ENCODE measurements around the gene KATNAL2. TPM values are rescaled to one million over a fixed set of nuclear protein-coding genes. Genes with fewer than 3 reads are reported as not detected.

Gene KATNAL2
- total RNA-seq, 1 experiment from 2014 or later, result 6.8 TPM

DNA sequence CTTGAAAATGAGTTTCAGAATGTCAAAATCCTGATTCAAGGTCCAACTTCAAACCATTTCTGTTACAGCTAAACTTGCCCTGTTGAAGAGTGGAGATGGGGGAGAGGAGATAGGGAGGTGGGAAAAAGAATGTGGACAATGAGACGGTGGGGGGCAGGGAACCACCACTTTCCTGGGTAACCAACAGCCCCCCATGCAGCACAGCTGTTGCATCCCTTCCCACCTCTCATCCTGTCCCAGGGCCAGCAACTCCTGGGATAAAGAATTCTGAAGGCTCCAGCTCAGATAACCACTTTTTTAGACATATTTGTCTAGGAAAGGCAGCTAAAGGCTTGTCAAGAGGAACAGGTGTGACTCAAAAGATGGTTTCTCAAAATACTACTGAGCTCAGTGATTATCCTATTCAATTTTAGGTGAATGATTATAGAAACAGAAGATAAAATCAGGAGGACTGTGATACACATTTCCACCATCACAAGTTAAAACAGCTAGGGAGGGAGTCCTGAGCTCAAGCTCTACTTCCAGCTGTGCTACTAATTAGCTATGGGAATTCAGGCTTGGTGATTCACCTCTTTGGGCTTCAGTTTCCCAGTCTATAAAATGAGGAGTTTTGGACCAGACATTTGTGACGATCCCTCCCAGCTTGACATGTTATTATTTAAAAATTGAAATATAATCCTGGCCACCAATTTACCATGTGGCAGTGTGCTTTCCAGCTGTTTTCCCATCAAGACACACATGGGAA lies 196.6 kb downstream of the KATNAL2 start:
- no peak for DNase-seq (ENCODE audit: low spot score)

DNA sequence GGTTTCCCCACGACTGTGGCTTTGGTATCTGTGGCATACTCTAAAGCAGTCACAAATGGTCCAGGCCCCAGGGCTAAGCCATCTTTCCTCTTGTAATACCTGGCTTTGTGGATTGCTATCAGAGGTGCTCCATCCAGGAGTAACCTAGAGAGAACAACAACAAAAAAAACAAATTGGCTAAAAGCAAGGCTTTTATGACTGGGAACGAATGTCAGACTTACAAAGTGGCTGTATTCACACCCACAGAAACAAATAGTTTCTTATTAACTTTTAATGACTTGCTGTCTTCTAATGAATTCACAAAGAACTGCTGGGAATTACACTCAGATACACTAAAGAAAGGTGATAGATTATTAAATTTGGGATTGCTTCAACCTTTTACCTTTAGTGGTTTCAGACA lies 197.8 kb downstream of the KATNAL2 start:
- DNase-seq (ENCODE audit: low spot score), result no peak

DNA sequence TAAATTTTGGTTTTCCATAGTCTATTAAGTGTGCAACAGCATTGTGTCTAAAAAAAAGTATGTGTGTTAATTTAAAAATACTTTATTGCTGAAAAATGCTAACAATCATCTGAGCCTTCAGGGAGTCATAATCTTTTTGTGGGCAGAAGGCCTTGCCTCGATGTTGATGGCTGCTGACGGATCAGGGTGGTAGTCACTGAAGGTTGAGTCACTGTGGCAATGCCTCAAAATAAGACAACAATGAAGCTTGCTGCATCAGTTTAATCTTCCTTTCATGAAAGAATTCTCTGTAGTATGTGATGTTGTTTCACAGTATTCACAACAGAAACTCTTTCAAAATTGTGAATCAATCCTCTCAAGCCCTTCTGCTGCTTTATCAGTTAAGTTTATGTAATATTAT lies 201.6 kb downstream of the KATNAL2 start:
- DNase-seq (ENCODE audit: low spot score), result no peak

DNA sequence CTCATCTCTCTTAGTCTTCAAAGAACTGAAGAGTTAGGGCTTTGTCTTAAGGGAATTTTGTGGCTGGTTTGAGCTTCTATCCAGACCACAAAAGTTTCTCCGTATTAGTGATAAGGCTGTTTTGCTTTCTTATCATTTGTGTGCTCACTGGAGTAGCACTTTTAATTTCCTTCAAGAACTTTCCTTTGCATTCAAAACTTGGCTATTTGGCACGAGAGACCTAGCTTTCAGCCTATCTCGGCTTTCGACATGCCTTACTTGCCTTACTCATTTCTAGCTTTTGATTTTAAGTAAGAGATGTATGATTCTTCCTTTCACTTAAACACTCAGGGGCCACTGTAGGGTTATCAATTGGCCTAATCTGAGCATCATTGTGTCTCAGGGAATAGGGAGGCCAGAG lies 203.0 kb downstream of the KATNAL2 start:
- DNase-seq (ENCODE audit: low spot score), result no peak

DNA sequence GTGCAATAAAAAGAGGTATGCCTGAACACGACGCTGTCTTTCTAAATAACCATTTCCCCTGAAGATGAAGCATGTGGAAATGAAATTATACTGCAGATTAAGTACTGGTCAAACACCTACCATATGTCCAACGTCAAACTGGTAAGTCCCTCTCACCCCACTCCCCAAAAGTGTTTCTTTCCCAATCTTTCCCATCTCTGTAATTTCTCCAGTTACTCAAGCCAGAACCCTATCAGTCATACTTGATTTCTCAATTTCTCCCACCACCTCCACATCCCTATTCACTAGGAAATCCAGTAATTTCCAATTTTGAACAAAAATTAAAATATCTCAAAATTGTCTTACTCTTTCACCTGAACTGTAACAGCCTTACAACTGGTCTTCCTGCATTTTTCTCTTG lies 203.7 kb downstream of the KATNAL2 start:
- no peak for DNase-seq (ENCODE audit: low spot score)

DNA sequence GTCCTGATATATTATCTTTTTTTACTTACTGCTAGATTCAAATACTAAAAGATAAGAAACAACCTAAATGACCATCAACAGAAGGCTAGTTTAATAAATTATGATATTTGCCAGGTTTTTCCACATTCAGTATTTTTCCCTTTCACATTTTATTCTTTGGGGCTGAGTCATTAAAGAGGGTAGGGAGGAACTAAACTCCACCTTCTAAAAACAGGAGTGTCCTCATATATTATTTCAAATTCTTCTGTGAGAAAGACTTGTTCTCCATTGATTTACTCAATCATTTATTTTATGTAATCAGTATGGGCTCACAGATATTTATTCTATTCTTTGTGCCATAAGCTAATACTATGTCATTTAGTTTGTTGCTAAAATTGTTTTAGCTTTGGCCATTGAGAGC lies 223.9 kb downstream of the KATNAL2 start:
- no peak for DNase-seq (ENCODE audit: low spot score)

DNA sequence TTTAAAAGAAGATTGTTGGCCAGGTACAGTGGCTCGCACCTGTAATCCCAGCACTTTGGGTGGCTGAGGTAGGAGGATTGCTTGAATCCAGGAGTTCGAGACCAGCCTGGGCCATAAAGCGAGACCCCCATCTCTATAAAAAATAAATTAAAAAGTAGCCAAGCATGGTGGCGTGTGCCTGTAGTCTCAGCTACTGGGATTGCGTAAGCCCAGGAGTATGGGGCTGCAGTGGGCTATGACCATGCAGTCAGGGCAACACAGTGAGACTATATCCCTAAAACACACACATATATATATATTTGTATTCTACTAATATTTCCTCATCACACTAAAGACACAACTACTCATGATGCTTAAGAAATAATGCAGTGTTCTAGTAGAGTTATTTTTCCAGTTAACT lies 225.8 kb downstream of the KATNAL2 start:
- no peak for DNase-seq (ENCODE audit: low spot score)

DNA sequence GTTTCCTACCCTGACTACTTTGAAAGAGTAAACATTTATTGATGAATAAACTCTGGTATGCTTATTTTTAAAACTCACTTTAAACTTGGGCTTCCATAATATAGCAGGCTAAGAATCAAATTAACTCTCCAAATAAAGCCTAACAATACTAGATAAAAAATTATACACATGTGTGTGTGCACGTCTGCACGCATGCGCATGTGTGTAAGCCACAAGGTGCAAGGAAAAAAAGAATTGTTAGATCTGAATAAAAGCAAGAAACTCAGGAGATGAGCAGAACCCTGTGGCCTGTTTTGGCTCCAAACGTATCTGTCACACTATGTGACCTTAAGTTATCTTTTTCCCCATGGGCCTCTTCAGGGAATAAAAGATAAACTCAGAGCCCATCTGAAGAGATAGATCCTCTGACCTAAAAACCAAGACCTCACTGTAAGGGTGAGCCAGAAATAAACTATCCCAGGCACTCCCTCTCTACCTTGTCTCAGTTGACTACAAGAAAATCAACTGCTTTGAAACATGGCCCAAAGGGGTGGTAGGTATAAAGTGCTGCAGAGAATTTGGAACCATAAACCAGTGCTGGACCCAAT lies 226.6 kb downstream of the KATNAL2 start:
- DNase-seq (ENCODE audit: low spot score), result no peak

DNA sequence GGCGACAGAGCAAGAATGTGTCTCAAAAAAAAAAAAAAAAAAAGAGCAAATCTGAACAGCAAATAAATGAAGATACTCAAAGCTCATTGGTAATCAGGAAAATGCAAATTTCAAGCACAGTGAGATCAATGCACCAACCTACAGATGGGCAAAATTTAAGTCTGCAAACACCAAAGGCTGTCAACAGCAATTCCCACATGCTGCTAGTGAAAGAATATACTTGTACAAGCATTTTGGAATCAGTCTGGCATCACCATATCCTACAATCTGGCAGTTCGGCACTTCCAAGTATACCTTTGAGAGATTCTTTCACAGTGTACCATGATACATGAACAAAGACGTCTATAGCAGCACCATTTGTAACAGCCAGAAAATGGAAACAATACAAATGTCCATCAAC lies 228.8 kb downstream of the KATNAL2 start:
- no peak for DNase-seq (ENCODE audit: low spot score)

DNA sequence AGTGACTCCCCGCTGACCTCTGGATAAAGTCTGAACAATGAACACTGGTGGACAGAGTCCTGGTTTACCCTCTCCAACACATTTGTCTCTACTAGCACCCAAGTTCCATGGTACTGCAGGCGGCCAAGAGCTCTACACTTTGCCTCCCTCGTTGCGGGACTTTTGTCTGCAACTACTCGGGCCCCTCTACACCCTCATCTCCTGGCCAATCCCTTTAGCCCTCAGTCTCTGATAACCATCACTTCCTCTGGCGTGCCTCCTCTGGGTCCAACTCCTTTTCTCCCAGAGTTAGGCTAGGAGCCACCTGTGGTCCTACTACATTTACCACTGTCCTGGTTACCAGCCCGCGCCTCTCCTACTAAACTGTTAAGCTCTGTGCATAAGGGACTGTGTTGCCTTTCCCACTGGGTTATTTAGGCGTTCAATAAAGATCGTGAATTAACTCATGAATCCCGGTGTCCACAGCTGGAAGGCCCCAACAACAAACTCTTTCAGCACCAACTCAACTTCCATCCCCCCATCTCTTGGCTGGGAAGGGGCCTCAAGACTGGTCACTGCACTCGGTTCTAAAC lies 232.1 kb downstream of the KATNAL2 start:
- no peak for DNase-seq (ENCODE audit: low spot score)

DNA sequence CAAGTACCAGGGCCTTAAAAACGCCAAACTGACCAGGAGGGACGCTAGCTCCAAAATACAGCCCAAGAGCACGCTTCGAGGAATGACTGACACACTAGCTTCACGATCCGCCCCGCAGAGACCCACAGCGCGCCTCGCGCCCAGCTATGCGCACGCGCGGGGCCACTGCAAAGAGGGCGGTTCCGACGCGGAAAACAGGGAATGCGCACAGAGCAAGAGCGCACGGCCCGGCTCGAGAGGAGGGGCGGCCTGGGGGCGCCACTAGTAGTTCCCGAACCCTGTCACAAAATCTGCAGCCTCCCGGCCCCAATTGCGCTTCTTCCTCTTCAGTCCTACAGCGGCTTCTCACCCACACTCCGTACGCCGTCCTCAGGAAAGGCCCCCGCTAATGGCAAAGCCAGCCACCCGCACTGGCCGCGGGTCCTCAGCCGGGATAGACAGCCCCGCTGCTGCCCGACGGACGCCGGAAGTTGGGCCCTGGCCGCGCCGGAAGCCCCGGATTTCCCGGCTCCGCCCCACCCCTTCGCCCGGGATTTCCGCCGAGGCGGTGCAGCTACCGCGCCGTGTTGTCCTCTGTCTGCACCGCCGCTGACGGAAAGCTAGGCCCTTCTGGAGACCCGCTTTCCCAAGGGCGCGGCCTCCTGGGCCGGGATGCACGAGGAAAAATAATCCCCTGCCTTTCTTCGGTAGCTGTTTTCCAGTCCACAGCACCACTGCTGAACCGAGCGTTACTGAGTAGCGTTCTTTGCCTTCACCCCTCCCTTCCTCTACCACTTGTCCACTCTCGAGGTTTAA lies 232.8 kb downstream of the KATNAL2 start, which contains the start of gene HDHD2:
HDHD2 (minus strand) TSS at position 472 of the 795 bp plus-strand sequence. CDS start 14,061 bp downstream, outside the sequence.
- peak; percentile 51 for DNase-seq (ENCODE audit: low spot score)

DNA sequence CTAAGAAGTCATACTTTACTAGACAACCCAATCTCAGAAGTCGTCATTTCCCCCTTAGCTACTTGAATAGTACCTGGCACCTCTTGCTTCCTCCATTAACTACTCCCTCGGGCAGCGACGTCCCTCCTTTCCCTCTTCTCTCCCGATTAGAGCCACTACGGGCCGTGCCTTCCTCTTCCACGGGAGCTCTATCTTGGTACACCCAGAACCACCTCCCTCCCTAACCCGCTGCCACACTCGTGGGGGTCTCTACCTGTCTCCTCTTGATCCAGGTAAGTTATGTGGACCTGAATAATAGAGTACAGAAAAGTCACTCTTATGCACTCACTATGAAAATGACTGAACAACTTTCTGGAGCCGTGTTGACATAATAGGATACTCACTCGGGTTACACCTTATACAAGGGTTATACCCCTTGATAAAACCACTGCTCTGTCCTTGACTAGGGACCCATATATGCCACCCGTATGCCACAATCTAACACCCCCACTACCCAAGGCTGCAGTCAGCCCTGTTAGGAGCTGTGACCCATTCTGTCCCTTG lies 233.5 kb downstream of the KATNAL2 start:
- DNase-seq (ENCODE audit: low spot score), result peak; percentile 5

DNA sequence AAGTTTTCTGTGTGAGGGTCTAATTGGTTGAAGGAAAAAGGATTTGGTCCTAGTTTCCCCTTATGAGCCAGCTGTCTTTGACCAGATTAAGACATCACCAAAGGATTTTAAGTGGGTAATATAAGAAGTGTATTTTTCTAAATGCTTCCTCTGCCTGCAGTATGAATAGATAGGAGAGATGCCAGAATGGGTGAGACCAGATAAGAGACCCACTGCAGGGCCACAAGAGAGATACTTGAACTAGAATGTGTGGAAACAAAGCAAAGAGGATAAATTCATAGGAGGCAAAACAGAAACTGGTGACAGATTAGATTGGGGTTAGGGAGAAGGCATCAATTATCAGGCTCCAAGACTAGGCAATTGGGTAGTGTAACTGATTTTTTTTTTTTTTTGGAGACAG lies 234.0 kb downstream of the KATNAL2 start:
- no peak for DNase-seq (ENCODE audit: low spot score)

Other genes starting within 250 kb of the KATNAL2 start
- gene ST8SIA5, start 160.5 kb upstream of the KATNAL2 start, total RNA-seq (2014; rRNA removed; shearing (Covaris generic)), result under 0.01 and 0.48 TPM in 2 replicates
- 20.3 and 25.6 TPM in 2 replicates for gene PIAS2, start 95 bp upstream of the KATNAL2 start, total RNA-seq (2014; rRNA removed; shearing (Covaris generic))
- not detected in 2 replicates for gene ELOA2, start 118.0 kb downstream of the KATNAL2 start, total RNA-seq (2014; rRNA removed; shearing (Covaris generic))
- 10.3 and 11.9 TPM in 2 replicates for gene HDHD2, start 232.9 kb downstream of the KATNAL2 start, total RNA-seq (2014; rRNA removed; shearing (Covaris generic))